Spleen (tissue), 7 donors: ENCODE results near the gene ATP6V0A4.

Experiments used
- CTCF ChIP-seq, 11 experiments: fragments of 200-600 bp in 7 of 11; fragments of 450-650 bp in 4 of 11; sonication (generic) in 4 of 11; IDR thresholded peaks in 8 of 11; conservative IDR thresholded peaks in 3 of 11; 1 replicate in 7 of 11; 2 replicates in 4 of 11; pipeline versions ENCODE4 v1.4.0 to v1.8.0; 2016 to 2021; ENCODE audit warnings: antibody characterized with exemption in 11 of 11, inconsistent platforms in 4 of 11, mild to moderate bottlenecking in 1 of 11
- POLR2A ChIP-seq, 3 donors: fragments of 450-650 bp; IDR thresholded peaks; one replicate each; pipeline ENCODE4 v1.5.1; 2017; ENCODE audit warnings: antibody characterized with exemption in 3 of 3, mild to moderate bottlenecking in 1 of 3
- POLR2AphosphoS5 ChIP-seq, 3 donors: sonication (generic); formaldehyde crosslinking; IDR thresholded peaks; one replicate each; pipeline ENCODE4 v1.5.1; 2017; ENCODE audit warnings: antibody characterized with exemption in 3 of 3
- donor health status: DM: no; HTN: no; CAD: no; lungs with moderate emphysema.
- donor health status: DM: no; HTN: no; CAD: no.
- donor health status: DM: no; HTN: no; CAD: no.

- TF ChIP-seq POLR2AphosphoS5 (IDR thresholded peaks at IDR 0.05) (no peak), POLR2A (IDR thresholded peaks at IDR 0.05) (no peak), CTCF (IDR thresholded peaks at IDR 0.05 in 8 of 11, conservative IDR thresholded peaks at IDR 0.05 in 3 of 11) (no peak)
Observed at GRCh38 chr7:138668229-138668596, 129.8 kb downstream of the ATP6V0A4 start.
